Measurements from ENCODE around the gene TRIO. TPM values are rescaled to one million over a fixed set of nuclear protein-coding genes. Genes with fewer than 3 reads are reported as not detected.
A peak's percentile ranks its signal among the peaks of the same experiment; 100 is the strongest.

TRIO gene
- total and polyA plus RNA-seq, 2 of the 8 experiments (the other 6 are each of a cell fraction or from before 2014, with no cell fraction given) = 35.1 to 69.1 TPM

GRCh38 chr5:14250084-14250695 is 107.0 kb downstream of the TRIO start (continued):
- TF ChIP-seq CTBP2 (IDR thresholded peaks at IDR 0.05; ENCODE audit: borderline replicate concordance, insufficient read depth, insufficient read length, low read length) (no peak), BACH1 (IDR thresholded peaks at IDR 0.05; ENCODE audit: low read length) (no peak), JUN (IDR thresholded peaks at IDR 0.05; ENCODE audit: low read depth, low read length) (0 out of 2 replicates have a peak, but pooled peaks have one; percentile 46), CREB1 (IDR thresholded peaks at IDR 0.05) (peak; percentile 37; the same call in 1 of the 2 replicates)
